ENCODE data around the gene RAB33A.

GRCh38 chrX:130213376-130213775, 41.6 kb downstream of the RAB33A start:
- TF ChIP-seq CTCF (tag by site-specific recombination; IDR thresholded peaks at IDR 0.05) = no peak
- no peak for TF ChIP-seq ZBTB44 (tag by site-specific recombination; IDR thresholded peaks at IDR 0.05)
- no peak for TF ChIP-seq ZNF24 (tag by site-specific recombination; IDR thresholded peaks at IDR 0.05)
- TF ChIP-seq REST (tag by site-specific recombination; IDR thresholded peaks at IDR 0.05) = no peak
- TF ChIP-seq ZBTB7A (tag by site-specific recombination; IDR thresholded peaks at IDR 0.05; ENCODE audit: low read depth) = no peak
- no peak for TF ChIP-seq PRDM4 (tag by site-specific recombination; IDR thresholded peaks at IDR 0.05)
- no peak for TF ChIP-seq ZNF362 (tag by site-specific recombination; IDR thresholded peaks at IDR 0.05)
- no peak for TF ChIP-seq HOXA7 (CRISPR knock-in tag; IDR thresholded peaks at IDR 0.05; ENCODE audit: borderline replicate concordance)
- TF ChIP-seq ZNF624 (tag by site-specific recombination; IDR thresholded peaks at IDR 0.05) = no peak
- TF ChIP-seq ZNF473 (tag by site-specific recombination; IDR thresholded peaks at IDR 0.05) = no peak
